HG02943 (cell line): Measurements from ENCODE around the gene ERC1.

ENCODE experiments used
- ATAC-seq: cut with Tn5 transposase; IDR thresholded peaks from one replicate; pipeline ENCODE4 v1.9.1; 2021; ENCODE audit warnings: mild to moderate bottlenecking, low read depth, moderate library complexity; ENCODE audit not compliant: unreplicated experiment

Gene ERC1

GRCh38 chr12:1497161-1497560 is 506.1 kb downstream of the ERC1 start:
- no peak for ATAC-seq

- no peak for ATAC-seq
Observed at GRCh38 chr12:1498199-1498740, 507.2 kb downstream of the ERC1 start.

- ATAC-seq, result no peak
Observed at GRCh38 chr12:1499351-1499750, 508.3 kb downstream of the ERC1 start.

- ATAC-seq, result no peak
Observed at GRCh38 chr12:1500095-1500801, 509.2 kb downstream of the ERC1 start.

GRCh38 chr12:1501001-1501400 is 510.0 kb downstream of the ERC1 start:
- ATAC-seq, result no peak

GRCh38 chr12:1501695-1502378 is 510.8 kb downstream of the ERC1 start:
- ATAC-seq, result no peak

- ATAC-seq, result no peak
Observed at GRCh38 chr12:1502379-1502720, 511.3 kb downstream of the ERC1 start.

GRCh38 chr12:1502831-1503230 is 511.8 kb downstream of the ERC1 start:
- no peak for ATAC-seq

GRCh38 chr12:1503281-1503711 is 512.3 kb downstream of the ERC1 start:
- no peak for ATAC-seq

GRCh38 chr12:1504304-1504894 is 513.4 kb downstream of the ERC1 start:
- ATAC-seq, result no peak

GRCh38 chr12:1504895-1505311 is 513.9 kb downstream of the ERC1 start:
- ATAC-seq, result no peak

- ATAC-seq, result no peak
Observed at GRCh38 chr12:1505576-1505975, 514.6 kb downstream of the ERC1 start.

GRCh38 chr12:1507308-1507707 is 516.3 kb downstream of the ERC1 start:
- ATAC-seq, result no peak

- no peak for ATAC-seq
Observed at GRCh38 chr12:1509413-1510052, 518.5 kb downstream of the ERC1 start.

- no peak for ATAC-seq
Observed at GRCh38 chr12:1510056-1510812, 519.2 kb downstream of the ERC1 start.

- no peak for ATAC-seq
Observed at GRCh38 chr12:1515010-1515409, 524.0 kb downstream of the ERC1 start.

- no peak for ATAC-seq
Observed at GRCh38 chr12:1515428-1515827, 524.4 kb downstream of the ERC1 start.

- ATAC-seq, result no peak
Observed at GRCh38 chr12:1517007-1517406, 526.0 kb downstream of the ERC1 start.

- ATAC-seq, result no peak
Observed at GRCh38 chr12:1517734-1518525, 526.9 kb downstream of the ERC1 start.
